HG03064 (cell line): ENCODE data around the gene EPGN.
A peak's percentile ranks its signal among the peaks of the same experiment; 100 is the strongest.

Experiments used
- ATAC-seq: cut with Tn5 transposase; IDR thresholded peaks from one replicate; pipeline ENCODE4 v1.9.1; 2021; ENCODE audit warnings: low read depth; ENCODE audit not compliant: unreplicated experiment

The EPGN gene

GRCh38 chr4:74307170-74307569 lies 1.1 kb upstream of the EPGN start:
- no peak for ATAC-seq

- ATAC-seq: no peak
These were observed 953 bp downstream of the EPGN start for GRCh38 chr4:74309223-74309622.

- ATAC-seq: no peak
These were observed 3.5 kb downstream of the EPGN start for GRCh38 chr4:74311696-74312313.

GRCh38 chr4:74314329-74314728 lies 6.1 kb downstream of the EPGN start:
- ATAC-seq: no peak

GRCh38 chr4:74314944-74315343 lies 6.7 kb downstream of the EPGN start:
- ATAC-seq: no peak

GRCh38 chr4:74315376-74315775 lies 7.1 kb downstream of the EPGN start:
- ATAC-seq: no peak

- ATAC-seq: no peak
These were observed 8.1 kb downstream of the EPGN start for GRCh38 chr4:74316397-74316796.

- no peak for ATAC-seq
These were observed 9.5 kb downstream of the EPGN start for GRCh38 chr4:74317616-74318246.

- ATAC-seq: no peak
These were observed 10.0 kb downstream of the EPGN start for GRCh38 chr4:74318276-74318675.

- ATAC-seq: no peak
These were observed 11.2 kb downstream of the EPGN start for GRCh38 chr4:74319470-74319869.

GRCh38 chr4:74320559-74321118 lies 12.4 kb downstream of the EPGN start:
- peak; percentile 81 for ATAC-seq

GRCh38 chr4:74322301-74322700 lies 14.0 kb downstream of the EPGN start:
- no peak for ATAC-seq

GRCh38 chr4:74323663-74324062 lies 15.4 kb downstream of the EPGN start:
- no peak for ATAC-seq

GRCh38 chr4:74324262-74324661 lies 16.0 kb downstream of the EPGN start:
- no peak for ATAC-seq

- no peak for ATAC-seq
These were observed 17.6 kb downstream of the EPGN start for GRCh38 chr4:74325886-74326285.

GRCh38 chr4:74327762-74328161 lies 19.5 kb downstream of the EPGN start:
- no peak for ATAC-seq

GRCh38 chr4:74328501-74328900 lies 20.2 kb downstream of the EPGN start:
- ATAC-seq: no peak

- ATAC-seq: no peak
These were observed 21.0 kb downstream of the EPGN start for GRCh38 chr4:74329307-74329706.

GRCh38 chr4:74330295-74330750 lies 22.1 kb downstream of the EPGN start:
- no peak for ATAC-seq

- no peak for ATAC-seq
These were observed 23.0 kb downstream of the EPGN start for GRCh38 chr4:74331252-74331651.

GRCh38 chr4:74331944-74332343 lies 23.7 kb downstream of the EPGN start:
- ATAC-seq: no peak

GRCh38 chr4:74334636-74335035 lies 26.4 kb downstream of the EPGN start:
- no peak for ATAC-seq
